IMR-90 (cell line): ENCODE results near the gene NFILZ. TPM values are rescaled to one million over a fixed set of nuclear protein-coding genes. Genes with fewer than 3 reads are reported as not detected.
A peak's percentile ranks its signal among the peaks of the same experiment; 100 is the strongest.
"Not testable (repeated sequence)": the region's sequence is repeated elsewhere in the genome, so short reads cannot be mapped to it uniquely, and the experiment has no call there.

Experiments
- ATAC-seq: fragments of 200-7000 bp; cut with Tn5 transposase; 2 replicates; pipeline ENCODE4 v1.9.1; 2020; ENCODE audit warnings: low read depth, mild to moderate bottlenecking, moderate library complexity
- BruUV-seq: library from RNA; stranded (reverse); fragments of 400-500 nt; replicated peaks from 2 replicates; lab custom pipeline; 2021; lab: Mats Ljungman, UMichigan
- CTCF ChIA-PET: fragments of 300-600 bp; formaldehyde crosslinking; extraction: SDS; loops from one replicate; lab custom pipeline; 2021; ENCODE audit warnings: antibody characterized with exemption; lab: Yijun Ruan, JAX
- POLR2A ChIA-PET: fragments of 300-600 bp; sonication (Branson Sonifier 250); formaldehyde crosslinking; loops from one replicate; lab custom pipeline; 2022; ENCODE audit warnings: antibody characterized with exemption; ENCODE audit not compliant: unreplicated experiment; lab: Charles Lee
- DNase-seq: peaks from one replicate; pipeline ENCODE4 v3.0.0; 2013
- H2AFZ ChIP-seq: replicated peaks from 2 replicates; pipeline ENCODE3; 2013; ENCODE audit warnings: low read length, mild to moderate bottlenecking; ENCODE audit not compliant: poor library complexity
- H2AK5ac ChIP-seq: 2 replicates; pipeline ENCODE4 v1.6.1; 2013; ENCODE audit warnings: low read depth, low read length, inconsistent platforms
- H2AK9ac ChIP-seq: replicated peaks from 2 replicates; pipeline ENCODE3; 2013; ENCODE audit warnings: mild to moderate bottlenecking, low read depth, low read length, moderate library complexity; ENCODE audit not compliant: poor library complexity
- H2BK120ac ChIP-seq: 2 replicates; pipeline ENCODE4 v1.6.1; 2013; ENCODE audit warnings: low read depth, low read length, inconsistent platforms
- H2BK15ac ChIP-seq: 3 replicates; pipeline ENCODE4 v1.6.1; 2013; ENCODE audit warnings: low read depth, low read length, inconsistent platforms
- H2BK20ac ChIP-seq: 2 replicates; pipeline ENCODE4 v1.6.1; 2013; ENCODE audit warnings: low read depth, mild to moderate bottlenecking, inconsistent platforms, low read length, moderate library complexity
- H2BK5ac ChIP-seq: 2 replicates; pipeline ENCODE4 v1.6.1; 2013; ENCODE audit warnings: mild to moderate bottlenecking, low read depth, low read length, inconsistent platforms; ENCODE audit not compliant: poor library complexity, severe bottlenecking
- H3K14ac ChIP-seq: replicated peaks from 2 replicates; pipeline ENCODE4 v1.6.1; 2013; ENCODE audit warnings: low read depth, low read length, inconsistent platforms
- H3K18ac ChIP-seq: 2 replicates; pipeline ENCODE4 v1.6.1; 2013; ENCODE audit warnings: low read depth, low read length, control low read depth
- H3K23ac ChIP-seq: 2 replicates; pipeline ENCODE4 v1.6.1; 2013; ENCODE audit warnings: low read depth, low read length, inconsistent platforms
- H3K27ac ChIP-seq: 2 replicates; pipeline ENCODE4 v1.5.1; 2013; ENCODE audit warnings: mild to moderate bottlenecking, control low read depth, low read length; ENCODE audit not compliant: insufficient read depth
- H3K27me3 ChIP-seq: 2 replicates; pipeline ENCODE4 v1.6.1; 2013; ENCODE audit warnings: low read length; ENCODE audit not compliant: control insufficient read depth, insufficient read depth
- H3K36me3 ChIP-seq: 2 replicates; pipeline ENCODE4 v1.6.1; 2013; ENCODE audit warnings: low read length, mixed read lengths; ENCODE audit not compliant: control insufficient read depth, insufficient read depth
- H3K4ac ChIP-seq: 2 replicates; pipeline ENCODE4 v1.6.1; 2013; ENCODE audit warnings: low read depth, low read length, inconsistent platforms
- H3K4me1 ChIP-seq: 2 replicates; pipeline ENCODE4 v1.6.1; 2013; ENCODE audit warnings: low read length, mixed read lengths; ENCODE audit not compliant: control insufficient read depth, insufficient read depth
- H3K4me2 ChIP-seq: 2 replicates; pipeline ENCODE4 v1.6.1; 2013; ENCODE audit warnings: low read depth, mild to moderate bottlenecking, control low read depth, low read length, moderate library complexity
- H3K4me3 ChIP-seq: 2 replicates; pipeline ENCODE4 v1.5.1; 2013; ENCODE audit warnings: low read depth, mild to moderate bottlenecking, control low read depth, low read length, moderate library complexity; ENCODE audit not compliant: insufficient read depth
- H3K56ac ChIP-seq: 2 replicates; pipeline ENCODE4 v1.6.1; 2013; ENCODE audit warnings: low read length, inconsistent platforms; ENCODE audit not compliant: insufficient read depth; ENCODE audit errors: extremely low read depth
- H3K79me1 ChIP-seq, 2 experiments: 2 replicates each; pipeline ENCODE4 v1.6.1; 2013; ENCODE audit warnings: low read length in 2 of 2, inconsistent platforms in 1 of 2, low read depth in 1 of 2
- H3K9ac ChIP-seq: 2 replicates; pipeline ENCODE4 v1.6.1; 2013; ENCODE audit warnings: low read depth, low read length, control low read depth
- H3K9me1 ChIP-seq: 2 replicates; pipeline ENCODE4 v1.6.1; 2013; ENCODE audit warnings: low read length, inconsistent platforms; ENCODE audit not compliant: insufficient read depth
- H3K9me3 ChIP-seq: 2 replicates; pipeline ENCODE4 v1.6.1; 2013; ENCODE audit warnings: low read length; ENCODE audit not compliant: control insufficient read depth, insufficient read depth
- H4K20me1 ChIP-seq: 2 replicates; pipeline ENCODE4 v1.6.1; 2013; ENCODE audit warnings: low read length, inconsistent platforms; ENCODE audit not compliant: insufficient read depth
- H4K5ac ChIP-seq: 2 replicates; pipeline ENCODE4 v1.6.1; 2013; ENCODE audit warnings: mild to moderate bottlenecking, low read depth, low read length, control low read depth
- H4K8ac ChIP-seq, 2 experiments: 2 replicates each; pipeline ENCODE4 v1.6.1; 2013; ENCODE audit warnings: low read depth in 2 of 2, low read length in 2 of 2, control low read depth in 1 of 2, inconsistent platforms in 1 of 2
- H4K91ac ChIP-seq: 2 replicates; pipeline ENCODE4 v1.6.1; 2013; ENCODE audit warnings: low read depth, low read length, inconsistent platforms; ENCODE audit not compliant: insufficient read depth
- BHLHE40 ChIP-seq: fragments of 150-350 bp; IDR thresholded peaks from 2 replicates; pipeline ENCODE4 v1.6.1; 2016; ENCODE audit warnings: mild to moderate bottlenecking, low read depth, low read length
- RCOR1 ChIP-seq: IDR thresholded peaks from 2 replicates; pipeline ENCODE4 v1.6.1; 2012; ENCODE audit warnings: mild to moderate bottlenecking, low read length, improper control_type of control experiment; ENCODE audit not compliant: insufficient replicate concordance
- WGBS, 2 experiments: methylation state at CpG; one replicate each; pipeline versions ENCODE4 v1.1.5 to v1.1.7; 2013; ENCODE audit warnings: missing lambda C conversion rate in 2 of 2; ENCODE audit not compliant: insufficient read length in 1 of 2; ENCODE audit errors: extremely low coverage in 2 of 2; 5-methylcytosine and 5-hydroxymethylcytosine counted together
- dilution Hi-C: fragments of 300-500 bp; cut with HindIII; formaldehyde crosslinking; loops from one replicate; pipeline ENCODE4 v1.14.3; 2018; ENCODE audit warnings: low sequenced_read_pairs; ENCODE audit not compliant: unreplicated experiment
- in situ Hi-C: fragments of 300-500 bp; cut with MboI; formaldehyde crosslinking; loops from 3 replicates; pipeline ENCODE4 v1.14.3; 2019; ENCODE audit warnings: low sequenced_read_pairs, inconsistent platforms, mixed read lengths
- intact Hi-C: fragments of 100-400 bp; cut with micrococcal nuclease; formaldehyde crosslinking; loops from 2 replicates; pipeline ENCODE4 v1.10.0; 2022
- polyA plus RNA-seq, 3 experiments: library from polyadenylated mRNA; depleted of rRNA; stranded (reverse); fragments of >200 nt; gene quantifications; 2 replicates each; pipeline ENCODE4 v1.2.3, GENCODE V29; 2012; ENCODE audit warnings: low replicate concordance in 1 of 3
- total RNA-seq: library from RNA; depleted of rRNA; stranded (reverse); fragments of >200 nt; gene quantifications from 2 replicates; pipeline ENCODE4 v1.2.3, GENCODE V29; 2012

Gene NFILZ
- total and polyA plus RNA-seq, 2 of the 4 experiments (the other 2 are of a cell fraction), result not detected

- Histone ChIP-seq H4K8ac (no peak overlapping the region), H3K56ac (no peak overlapping the region), H4K5ac (no peak overlapping the region), H2BK5ac (no peak overlapping the region), H3K18ac (no peak overlapping the region), H3K36me3 (no peaks in the 10 kb centered on the region), H2AK5ac (no peak overlapping the region), H4K20me1 (no peaks in the 10 kb centered on the region), H3K9me3 (no peaks in the 10 kb centered on the region), H4K91ac (no peak overlapping the region), H3K9ac (no peak overlapping the region), H2AFZ (no peak overlapping the region), H3K23ac (no peak overlapping the region), H3K27ac (no peak overlapping the region), H2BK15ac (no peak overlapping the region), H2BK120ac (no peak overlapping the region), H2AK9ac (no peak overlapping the region), H3K79me1 (no peaks in the 10 kb centered on the region), H3K4me3 (no peak overlapping the region), H3K14ac (no peak overlapping the region), H3K4me2 (no peak overlapping the region), H3K9me1 (0 out of 2 replicates have a peak, but pooled peaks cover 3% of the 10 kb centered on the region), H3K4ac (no peak overlapping the region), H2BK20ac (no peak overlapping the region), H3K4me1 (peaks cover 7% of the 10 kb centered on the region), H3K27me3 (peaks cover 2% of the 10 kb centered on the region; the same call in 1 of the 2 replicates)
- in situ Hi-C loops (no loop called here), intact Hi-C loops (no loop called here), dilution Hi-C loops (no loop called here)
- peak; percentile 16 for DNase-seq
- peak; percentile 81 for TF ChIP-seq BHLHE40
- TF ChIP-seq RCOR1, result no peak
- no TSS peak for BruUV-seq
- WGBS, 2 experiments, result no CpG with 5 or more reads among the region's 8 CpGs
- ChIA-PET POLR2A (no interaction called here), CTCF (no interaction called here)
- ATAC-seq, result no peak
These were observed 5.0 kb downstream of the NFILZ start for GRCh38 chr19:8635422-8635821.

- H3K4me1 ChIP-seq, H2BK120ac ChIP-seq, H4K91ac ChIP-seq, H3K4ac ChIP-seq, H4K20me1 ChIP-seq, H3K9me1 ChIP-seq, H4K8ac ChIP-seq, CTCF ChIA-PET, H3K56ac ChIP-seq, dilution Hi-C loops, H4K5ac ChIP-seq, H3K4me3 ChIP-seq, H2AK5ac ChIP-seq, H2BK5ac ChIP-seq, H2BK20ac ChIP-seq, H2AFZ ChIP-seq, H3K27ac ChIP-seq, H3K9me3 ChIP-seq, H3K27me3 ChIP-seq, H3K23ac ChIP-seq, H2AK9ac ChIP-seq, DNase-seq, H3K79me1 ChIP-seq, H3K36me3 ChIP-seq, H3K4me2 ChIP-seq, intact Hi-C loops, in situ Hi-C loops, POLR2A ChIA-PET, BruUV-seq, H3K14ac ChIP-seq, H3K9ac ChIP-seq, H3K18ac ChIP-seq, H2BK15ac ChIP-seq: not testable (repeated sequence)
- no CpG with 5 or more reads among the region's 4 CpGs for WGBS, 2 experiments
- peak; percentile 50 for ATAC-seq
These were observed 6.6 kb downstream of the NFILZ start for GRCh38 chr19:8637070-8637469.
